Measurements from ENCODE around the gene DNM2.
A peak's percentile ranks its signal among the peaks of the same experiment; 100 is the strongest.
"Not testable (repeated sequence)": the region's sequence is repeated elsewhere in the genome, so short reads cannot be mapped to it uniquely, and the experiment has no call there.

The DNM2 gene

DNA sequence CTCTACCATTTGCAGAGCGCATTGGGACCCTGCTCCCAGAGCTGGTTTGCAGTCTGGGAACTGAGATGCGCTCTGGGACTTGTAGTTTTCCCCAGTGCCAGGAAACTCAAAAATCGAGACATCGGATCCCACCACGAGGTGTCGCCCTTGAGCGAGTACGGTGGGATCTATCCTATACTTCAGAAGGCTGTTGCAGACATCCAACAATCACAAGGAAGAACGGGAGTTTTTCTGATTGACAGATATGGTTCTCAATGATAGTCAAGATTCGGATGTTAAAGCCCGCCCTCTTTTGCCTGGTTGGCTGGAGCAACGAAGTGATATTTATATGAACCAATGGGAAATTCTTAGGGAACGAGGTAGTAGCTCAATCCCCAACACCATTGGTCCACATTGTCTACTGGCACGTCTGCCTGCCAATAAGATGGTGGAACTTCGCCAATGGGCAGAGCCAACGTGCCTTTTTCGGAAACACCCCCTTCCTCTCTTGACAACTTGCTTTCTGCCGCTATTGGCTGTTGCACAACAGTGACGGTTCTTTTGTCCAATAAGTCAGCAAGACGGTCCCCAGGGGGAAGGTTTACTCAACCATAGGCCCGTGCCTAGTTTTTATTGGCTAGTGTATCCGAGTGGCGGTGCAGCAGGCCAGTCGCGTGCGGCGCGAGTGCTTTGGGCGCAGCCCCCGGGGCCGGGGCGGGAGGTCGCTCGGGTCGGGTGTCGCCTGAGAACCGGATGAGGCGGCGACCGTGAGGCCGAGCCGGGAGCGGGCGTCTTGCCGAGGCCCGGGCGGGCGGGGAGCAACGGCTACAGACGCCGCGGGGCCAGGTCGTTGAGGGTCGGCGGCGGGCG lies at the start of gene DNM2:
DNM2 (plus strand) TSS at position 724 of the 849 bp plus-strand sequence. CDS start 164 bp downstream, outside the sequence.
- peak; percentile 91 for ATAC-seq (replicated peaks; ENCODE audit: extremely low read depth, poor library complexity, severe bottlenecking)
- Mint-ChIP-seq H3K4me3 (peak within 1 kb of the TSS; percentile 98), H3K27ac (ENCODE audit: low read depth) (peak within 1 kb of the TSS; percentile 96), H3K9me3 (no peaks in the 10 kb centered on the region), H3K27me3 (no peaks in the 10 kb centered on the region), H3K4me1 (peaks cover 47% of the 10 kb centered on the region), H3K36me3 (ENCODE audit: insufficient read depth) (peaks cover 14% of the 10 kb centered on the region)
- peak; percentile 93 to 98 for DNase-seq (ENCODE audit: low spot score in 2 of 2)

DNA sequence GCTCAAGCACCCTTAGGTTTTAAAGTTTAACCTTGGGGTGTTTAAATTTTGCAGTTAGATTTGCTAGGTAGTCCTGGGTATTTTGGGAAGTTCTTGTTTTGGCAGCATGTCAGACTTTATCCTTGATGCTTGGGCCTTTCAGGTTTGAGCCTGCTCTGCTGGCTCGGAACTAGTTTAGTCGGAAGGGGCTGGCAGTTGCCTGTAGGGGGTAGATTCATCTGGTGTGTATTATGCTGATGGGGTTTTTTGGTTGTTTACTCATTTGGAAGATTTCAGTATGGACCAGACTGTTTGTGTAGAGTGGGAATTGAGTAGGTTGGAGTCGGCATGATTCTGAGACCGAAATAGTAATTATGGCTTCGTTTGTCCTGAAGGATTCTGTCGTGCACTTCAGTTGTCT lies 48.6 kb upstream of the DNM2 start:
- Mint-ChIP-seq H3K36me3 (ENCODE audit: insufficient read depth) (peaks cover 52% of the 10 kb centered on the region), H3K9me3 (no peaks in the 10 kb centered on the region), H3K4me3 (peak overlapping the region; percentile 33), H3K27me3 (no peaks in the 10 kb centered on the region), H3K27ac (ENCODE audit: low read depth) (peak overlapping the region; percentile 80), H3K4me1 (peaks cover 32% of the 10 kb centered on the region)
- ATAC-seq (replicated peaks; ENCODE audit: extremely low read depth, poor library complexity, severe bottlenecking) (no peak), DNase-seq (ENCODE audit: low spot score in 2 of 2) (no peak)

DNA sequence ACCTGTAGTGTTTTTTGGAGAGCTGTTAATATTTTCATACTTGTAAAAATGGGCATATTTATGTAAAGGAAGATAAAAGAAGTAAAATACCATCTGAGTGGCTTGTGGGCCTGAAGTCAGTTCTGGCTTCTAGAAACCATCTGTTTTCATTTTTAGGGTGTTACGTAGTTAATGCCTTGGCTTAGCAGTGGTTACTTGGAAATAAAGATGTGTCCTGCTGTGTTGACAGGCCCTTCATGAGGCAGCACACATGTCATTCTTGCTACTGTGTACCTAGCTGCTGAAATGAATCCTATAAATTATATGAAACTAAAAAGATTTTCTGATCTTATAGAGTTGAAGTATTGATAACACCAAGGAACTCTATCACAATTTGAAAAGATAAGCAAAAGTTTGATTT lies 47.7 kb upstream of the DNM2 start:
- no peak for ATAC-seq (replicated peaks; ENCODE audit: extremely low read depth, poor library complexity, severe bottlenecking)
- Mint-ChIP-seq H3K4me1 (peaks cover 32% of the 10 kb centered on the region), H3K36me3 (ENCODE audit: insufficient read depth) (peaks cover 59% of the 10 kb centered on the region), H3K27me3 (no peaks in the 10 kb centered on the region), H3K27ac (ENCODE audit: low read depth) (peak overlapping the region; percentile 80), H3K4me3 (peak overlapping the region; percentile 33), H3K9me3 (no peaks in the 10 kb centered on the region)
- no peak for DNase-seq (ENCODE audit: low spot score in 2 of 2)

DNA sequence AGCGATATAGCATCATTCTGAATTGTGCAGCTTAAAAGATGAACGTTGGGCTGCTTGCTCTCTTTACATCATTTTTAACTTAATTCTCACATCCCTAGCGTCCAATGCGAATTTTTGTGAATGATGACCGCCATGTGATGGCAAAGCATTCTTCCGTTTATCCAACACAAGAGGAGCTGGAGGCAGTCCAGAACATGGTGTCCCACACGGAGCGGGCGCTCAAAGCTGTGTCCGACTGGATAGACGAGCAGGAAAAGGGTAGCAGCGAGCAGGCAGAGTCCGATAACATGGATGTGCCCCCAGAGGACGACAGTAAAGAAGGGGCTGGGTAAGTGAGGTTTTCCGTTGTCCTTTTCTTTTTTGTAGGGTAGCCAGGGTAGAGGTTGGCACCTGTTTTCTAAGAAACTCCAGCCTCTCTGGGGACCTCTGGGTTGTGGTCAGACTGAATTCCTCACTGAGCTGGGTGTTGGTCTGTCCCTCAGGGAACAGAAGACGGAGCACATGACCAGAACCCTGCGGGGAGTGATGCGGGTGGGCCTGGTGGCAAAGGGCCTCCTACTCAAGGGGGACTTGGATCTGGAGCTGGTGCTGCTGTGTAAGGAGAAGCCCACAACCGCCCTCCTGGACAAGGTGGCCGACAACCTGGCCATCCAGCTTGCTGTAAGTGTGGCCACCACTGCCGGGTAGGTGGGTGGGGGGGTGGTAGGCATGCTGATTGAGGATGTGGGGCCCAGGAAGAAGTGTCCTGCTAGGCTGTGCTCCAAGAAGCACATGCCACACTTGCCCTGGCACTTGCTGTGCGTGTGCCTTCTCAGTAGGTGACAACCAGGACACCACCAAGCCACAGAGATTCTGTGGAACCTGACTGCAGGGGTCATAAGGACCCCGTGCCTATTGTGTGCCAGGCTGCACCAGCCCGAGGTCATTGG lies 46.7 kb upstream of the DNM2 start:
- Mint-ChIP-seq H3K27ac (ENCODE audit: low read depth) (peak overlapping the region; percentile 53), H3K4me1 (peaks cover 32% of the 10 kb centered on the region), H3K27me3 (no peaks in the 10 kb centered on the region), H3K36me3 (ENCODE audit: insufficient read depth) (peaks cover 63% of the 10 kb centered on the region), H3K9me3 (no peaks in the 10 kb centered on the region), H3K4me3 (no peak overlapping the region)
- ATAC-seq (replicated peaks; ENCODE audit: extremely low read depth, poor library complexity, severe bottlenecking) (no peak), DNase-seq (ENCODE audit: low spot score in 2 of 2) (no peak)

- ATAC-seq (replicated peaks; ENCODE audit: extremely low read depth, poor library complexity, severe bottlenecking); H3K27me3 Mint-ChIP-seq; H3K4me3 Mint-ChIP-seq; H3K9me3 Mint-ChIP-seq; DNase-seq (ENCODE audit: low spot score in 2 of 2): not testable (repeated sequence)
- peaks cover 70% of the 10 kb centered on the region for H3K36me3 Mint-ChIP-seq (ENCODE audit: insufficient read depth)
- H3K27ac Mint-ChIP-seq (ENCODE audit: low read depth) = peak overlapping the region; percentile 53
- H3K4me1 Mint-ChIP-seq = peaks cover 32% of the 10 kb centered on the region
These were observed 46.0 kb upstream of the DNM2 start for GRCh38 chr19:10671922-10672321.

DNA sequence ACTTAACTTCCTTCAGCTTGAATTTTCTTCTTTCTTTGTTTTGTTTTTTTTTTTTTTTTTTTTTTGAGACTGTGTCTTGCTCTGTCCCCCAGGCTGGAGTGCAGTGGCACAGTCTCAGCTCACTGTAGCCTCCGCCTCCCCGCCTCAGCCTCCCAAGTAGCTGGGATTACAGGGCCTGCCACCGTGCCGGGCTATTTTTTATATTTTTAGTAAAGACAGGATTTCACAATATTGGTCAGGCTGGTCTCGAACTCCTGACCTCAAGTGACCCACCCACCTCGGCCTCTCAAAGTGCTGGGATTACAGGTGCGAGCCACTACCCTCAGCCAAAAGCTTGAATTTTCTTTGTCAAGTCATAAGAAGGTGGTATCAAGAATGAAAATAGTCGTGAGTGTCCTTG lies 42.7 kb upstream of the DNM2 start:
- H3K27me3 Mint-ChIP-seq; H3K9me3 Mint-ChIP-seq; ATAC-seq (replicated peaks; ENCODE audit: extremely low read depth, poor library complexity, severe bottlenecking); H3K4me3 Mint-ChIP-seq; H3K4me1 Mint-ChIP-seq; H3K27ac Mint-ChIP-seq (ENCODE audit: low read depth); DNase-seq (ENCODE audit: low spot score in 2 of 2): not testable (repeated sequence)
- peaks cover 91% of the 10 kb centered on the region for H3K36me3 Mint-ChIP-seq (ENCODE audit: insufficient read depth)

- H3K4me3 Mint-ChIP-seq = no peak overlapping the region
- no peak for DNase-seq (ENCODE audit: low spot score in 2 of 2)
- H3K9me3 Mint-ChIP-seq = no peaks in the 10 kb centered on the region
- H3K27ac Mint-ChIP-seq (ENCODE audit: low read depth) = peak overlapping the region; percentile 84
- no peak for ATAC-seq (replicated peaks; ENCODE audit: extremely low read depth, poor library complexity, severe bottlenecking)
- peaks cover 93% of the 10 kb centered on the region for H3K36me3 Mint-ChIP-seq (ENCODE audit: insufficient read depth)
- H3K27me3 Mint-ChIP-seq = no peaks in the 10 kb centered on the region
- H3K4me1 Mint-ChIP-seq = no peaks in the 10 kb centered on the region
These were observed 40.1 kb upstream of the DNM2 start for GRCh38 chr19:10677751-10678150.

DNA sequence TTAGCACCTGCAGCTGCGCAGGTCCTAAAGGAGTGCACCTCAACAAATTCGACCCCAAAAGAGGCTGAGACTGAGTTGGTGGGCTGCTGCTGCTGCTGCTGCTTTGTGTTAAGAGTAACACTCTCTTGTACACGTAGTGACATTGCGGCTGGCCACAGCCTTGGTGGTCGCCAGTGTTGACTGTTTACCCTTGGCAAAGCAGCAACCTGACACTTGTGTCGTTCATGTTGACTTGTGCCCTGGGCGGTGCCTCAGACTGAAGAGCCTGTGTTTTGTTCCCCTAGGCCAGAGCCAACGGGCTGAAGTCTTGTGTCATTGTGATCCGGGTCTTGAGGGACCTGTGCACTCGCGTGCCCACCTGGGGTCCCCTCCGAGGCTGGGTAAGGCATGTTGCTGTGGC lies 39.1 kb upstream of the DNM2 start:
- no peak for DNase-seq (ENCODE audit: low spot score in 2 of 2)
- Mint-ChIP-seq H3K27me3 (no peaks in the 10 kb centered on the region), H3K4me1 (no peaks in the 10 kb centered on the region), H3K27ac (ENCODE audit: low read depth) (no peak overlapping the region), H3K36me3 (ENCODE audit: insufficient read depth) (peaks cover 93% of the 10 kb centered on the region), H3K9me3 (no peaks in the 10 kb centered on the region), H3K4me3 (no peak overlapping the region)
- ATAC-seq (replicated peaks; ENCODE audit: extremely low read depth, poor library complexity, severe bottlenecking) = no peak

GRCh38 chr19:10679743-10680142 lies 38.1 kb upstream of the DNM2 start:
- DNase-seq (ENCODE audit: low spot score in 2 of 2) (no peak), ATAC-seq (replicated peaks; ENCODE audit: extremely low read depth, poor library complexity, severe bottlenecking) (no peak)
- Mint-ChIP-seq H3K27ac (ENCODE audit: low read depth) (no peak overlapping the region), H3K27me3 (no peaks in the 10 kb centered on the region), H3K4me1 (no peaks in the 10 kb centered on the region), H3K4me3 (no peak overlapping the region), H3K9me3 (no peaks in the 10 kb centered on the region), H3K36me3 (ENCODE audit: insufficient read depth) (peaks cover 93% of the 10 kb centered on the region)

DNA sequence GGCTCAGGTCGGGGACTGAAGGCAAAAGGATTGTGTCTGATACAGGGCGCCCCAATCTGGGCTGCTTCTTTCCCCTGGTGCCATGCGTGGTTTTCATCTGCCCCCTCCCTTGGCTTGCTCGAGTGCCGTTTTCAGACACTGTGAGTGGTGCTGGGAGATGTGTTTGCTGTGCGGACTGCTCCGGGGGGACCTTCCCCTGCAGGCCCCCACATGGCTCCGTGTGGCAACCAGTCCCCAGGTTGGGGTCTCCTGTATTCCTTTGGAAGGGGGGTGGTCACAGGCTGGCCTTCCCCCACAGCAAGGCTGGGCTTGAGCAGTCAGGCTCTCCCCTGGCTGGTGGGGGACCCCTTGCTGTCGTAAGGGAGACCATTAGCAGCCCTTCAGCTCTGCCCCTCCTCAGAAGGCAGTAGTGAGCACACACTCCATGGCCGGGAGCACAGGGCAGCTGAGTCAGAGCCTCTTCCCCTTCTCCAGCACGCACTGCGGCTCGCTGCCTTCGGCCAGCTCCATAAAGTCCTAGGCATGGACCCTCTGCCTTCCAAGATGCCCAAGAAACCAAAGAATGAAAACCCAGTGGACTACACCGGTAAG lies 37.2 kb upstream of the DNM2 start:
- DNase-seq (ENCODE audit: low spot score in 2 of 2) (no peak), ATAC-seq (replicated peaks; ENCODE audit: extremely low read depth, poor library complexity, severe bottlenecking) (no peak)
- peak overlapping the region; percentile 71 for H3K27ac Mint-ChIP-seq (ENCODE audit: low read depth)
- H3K9me3 Mint-ChIP-seq = no peaks in the 10 kb centered on the region
- no peak overlapping the region for H3K4me3 Mint-ChIP-seq
- H3K4me1 Mint-ChIP-seq = no peaks in the 10 kb centered on the region
- H3K27me3 Mint-ChIP-seq = no peaks in the 10 kb centered on the region
- H3K36me3 Mint-ChIP-seq (ENCODE audit: insufficient read depth) = peaks cover 92% of the 10 kb centered on the region

- Mint-ChIP-seq H3K27ac (ENCODE audit: low read depth) (no peak overlapping the region), H3K4me3 (no peak overlapping the region), H3K36me3 (ENCODE audit: insufficient read depth) (peaks cover 89% of the 10 kb centered on the region), H3K4me1 (no peaks in the 10 kb centered on the region), H3K9me3 (no peaks in the 10 kb centered on the region), H3K27me3 (no peaks in the 10 kb centered on the region)
- ATAC-seq (replicated peaks; ENCODE audit: extremely low read depth, poor library complexity, severe bottlenecking) (no peak), DNase-seq (ENCODE audit: low spot score in 2 of 2) (no peak)
These were observed 36.2 kb upstream of the DNM2 start for GRCh38 chr19:10681658-10682057.

- DNase-seq (ENCODE audit: low spot score in 2 of 2) (no peak), ATAC-seq (replicated peaks; ENCODE audit: extremely low read depth, poor library complexity, severe bottlenecking) (no peak)
- no peak overlapping the region for H3K4me3 Mint-ChIP-seq
- H3K4me1 Mint-ChIP-seq = no peaks in the 10 kb centered on the region
- H3K36me3 Mint-ChIP-seq (ENCODE audit: insufficient read depth) = peaks cover 85% of the 10 kb centered on the region
- H3K27ac Mint-ChIP-seq (ENCODE audit: low read depth) = peak overlapping the region; percentile 35
- H3K9me3 Mint-ChIP-seq = no peaks in the 10 kb centered on the region
- no peaks in the 10 kb centered on the region for H3K27me3 Mint-ChIP-seq
These were observed 35.3 kb upstream of the DNM2 start for GRCh38 chr19:10682397-10683063.
